Activated CD4-positive, alpha-beta T cell treated with anti-CD3 and anti-CD28 coated beads for 4 hours (primary cell): ENCODE data around the gene KCNC3.

ENCODE experiments used
- DNase-seq, 2 donors: peaks; one replicate each; pipeline ENCODE4 v3.0.0-alpha.2; 2020

KCNC3 gene

DNA sequence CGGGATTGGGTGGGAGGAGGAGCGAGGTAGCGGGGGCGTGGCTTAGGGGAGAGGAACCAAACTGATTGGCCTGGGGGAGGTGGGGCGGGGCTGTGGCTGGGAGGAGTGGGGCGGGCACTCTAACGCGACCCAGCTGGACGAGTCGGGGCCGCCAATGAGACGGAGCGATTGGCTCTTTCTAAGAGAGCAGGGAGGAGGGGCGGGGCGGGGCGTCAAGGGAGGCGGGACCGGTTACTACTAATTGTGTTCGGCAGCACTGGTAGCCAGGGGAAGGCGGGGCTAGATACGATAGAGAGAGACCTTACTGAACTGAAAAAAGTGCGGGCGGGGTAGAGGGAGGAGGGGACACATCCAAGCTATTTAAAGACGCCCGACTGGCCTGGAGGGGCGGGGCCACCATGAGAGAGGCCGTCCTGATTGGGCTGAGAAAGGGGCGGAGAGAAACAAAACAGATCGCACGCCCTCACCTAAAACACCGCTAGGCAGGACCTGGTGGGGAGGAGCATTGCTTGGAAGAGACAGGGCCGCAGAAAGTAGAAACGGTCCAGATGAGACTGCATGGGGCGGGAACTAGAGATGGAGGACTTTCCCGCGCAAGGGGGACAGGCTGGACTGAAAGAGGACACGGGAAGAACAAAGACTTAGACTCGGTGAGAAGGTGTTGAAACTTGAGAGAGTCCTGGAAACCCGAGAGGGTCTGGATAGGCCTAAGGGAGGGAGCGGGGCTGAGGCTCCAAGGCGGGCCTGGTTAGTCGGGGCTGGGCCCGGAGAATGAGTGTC lies at the start of gene KCNC3:
TSS of gene KCNC3 (minus strand) at position 232 of the 780 bp plus-strand sequence. CDS start 295 bp downstream, outside the sequence.
- peak; percentile 85 to 93 for DNase-seq

DNA sequence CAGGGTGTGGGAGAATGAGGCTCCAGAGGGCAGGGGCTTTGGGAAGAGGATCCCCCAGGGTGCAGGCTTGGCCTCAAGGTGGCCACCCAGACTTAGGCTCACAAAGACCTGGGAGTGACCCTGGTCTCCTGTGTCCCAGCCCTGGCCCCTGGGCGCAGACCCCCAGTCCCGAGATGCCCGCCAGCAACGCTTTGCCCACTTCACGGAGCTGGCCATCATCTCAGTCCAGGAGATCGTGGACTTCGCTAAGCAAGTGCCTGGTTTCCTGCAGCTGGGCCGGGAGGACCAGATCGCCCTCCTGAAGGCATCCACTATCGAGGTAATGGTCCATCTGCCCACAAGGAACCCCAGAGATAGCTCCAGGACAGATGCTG lies 49.7 kb upstream of the KCNC3 start:
- DNase-seq = no peak

DNA sequence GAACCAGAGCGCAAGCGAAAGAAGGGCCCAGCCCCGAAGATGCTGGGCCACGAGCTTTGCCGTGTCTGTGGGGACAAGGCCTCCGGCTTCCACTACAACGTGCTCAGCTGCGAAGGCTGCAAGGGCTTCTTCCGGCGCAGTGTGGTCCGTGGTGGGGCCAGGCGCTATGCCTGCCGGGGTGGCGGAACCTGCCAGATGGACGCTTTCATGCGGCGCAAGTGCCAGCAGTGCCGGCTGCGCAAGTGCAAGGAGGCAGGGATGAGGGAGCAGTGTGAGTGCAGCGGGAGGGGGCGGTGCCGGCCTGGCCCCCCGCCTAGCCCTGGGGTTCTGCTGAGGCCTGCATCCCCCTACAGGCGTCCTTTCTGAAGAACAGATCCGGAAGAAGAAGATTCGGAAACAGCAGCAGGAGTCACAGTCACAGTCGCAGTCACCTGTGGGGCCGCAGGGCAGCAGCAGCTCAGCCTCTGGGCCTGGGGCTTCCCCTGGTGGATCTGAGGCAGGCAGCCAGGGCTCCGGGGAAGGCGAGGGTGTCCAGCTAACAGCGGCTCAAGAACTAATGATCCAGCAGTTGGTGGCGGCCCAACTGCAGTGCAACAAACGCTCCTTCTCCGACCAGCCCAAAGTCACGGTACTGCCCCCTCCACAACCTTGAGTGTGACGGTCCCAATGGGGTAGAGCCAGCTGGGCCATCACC lies 49.1 kb upstream of the KCNC3 start:
- no peak for DNase-seq

GRCh38 chr19:50377517-50377916 lies 48.3 kb upstream of the KCNC3 start:
- no peak for DNase-seq

- peak; percentile 50 to 63 for DNase-seq
Measured at GRCh38 chr19:50377051-50377461, 47.9 kb upstream of the KCNC3 start.

GRCh38 chr19:50376166-50377050 lies 47.2 kb upstream of the KCNC3 start, which contains the start of gene NR1H2:
Gene NR1H2, plus strand, starts transcription at chr19:50376457. Its CDS starts 1,149 bp downstream, at chr19:50377606.
- peak; percentile 93 to 94 for DNase-seq

DNA sequence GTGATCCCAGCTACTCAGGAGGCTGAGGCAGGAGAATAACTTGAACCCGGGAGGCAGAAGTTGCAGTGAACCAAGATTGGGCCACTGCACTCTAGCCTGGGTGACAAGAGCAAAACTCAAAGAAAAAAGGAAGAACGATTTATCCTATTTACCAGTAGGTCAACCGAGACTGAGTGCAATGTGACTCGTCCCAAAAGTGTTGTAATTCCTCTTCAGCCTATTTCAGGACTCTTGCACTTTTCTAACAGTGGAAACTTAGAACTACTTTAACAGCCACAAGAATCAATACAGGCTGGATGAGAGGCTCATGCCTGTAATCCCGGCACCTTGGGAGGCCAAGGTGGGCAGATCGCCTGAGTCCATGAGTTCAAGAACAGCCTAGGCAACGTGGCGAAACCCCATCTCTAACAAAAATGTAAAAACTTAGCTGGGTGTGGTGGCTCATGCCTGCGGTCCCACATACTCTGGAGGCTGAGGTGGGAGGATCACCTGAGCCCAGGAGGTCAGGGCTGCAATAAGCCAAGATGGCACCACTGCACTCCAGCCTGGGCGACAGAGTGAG lies 42.8 kb upstream of the KCNC3 start:
- DNase-seq = no peak

DNA sequence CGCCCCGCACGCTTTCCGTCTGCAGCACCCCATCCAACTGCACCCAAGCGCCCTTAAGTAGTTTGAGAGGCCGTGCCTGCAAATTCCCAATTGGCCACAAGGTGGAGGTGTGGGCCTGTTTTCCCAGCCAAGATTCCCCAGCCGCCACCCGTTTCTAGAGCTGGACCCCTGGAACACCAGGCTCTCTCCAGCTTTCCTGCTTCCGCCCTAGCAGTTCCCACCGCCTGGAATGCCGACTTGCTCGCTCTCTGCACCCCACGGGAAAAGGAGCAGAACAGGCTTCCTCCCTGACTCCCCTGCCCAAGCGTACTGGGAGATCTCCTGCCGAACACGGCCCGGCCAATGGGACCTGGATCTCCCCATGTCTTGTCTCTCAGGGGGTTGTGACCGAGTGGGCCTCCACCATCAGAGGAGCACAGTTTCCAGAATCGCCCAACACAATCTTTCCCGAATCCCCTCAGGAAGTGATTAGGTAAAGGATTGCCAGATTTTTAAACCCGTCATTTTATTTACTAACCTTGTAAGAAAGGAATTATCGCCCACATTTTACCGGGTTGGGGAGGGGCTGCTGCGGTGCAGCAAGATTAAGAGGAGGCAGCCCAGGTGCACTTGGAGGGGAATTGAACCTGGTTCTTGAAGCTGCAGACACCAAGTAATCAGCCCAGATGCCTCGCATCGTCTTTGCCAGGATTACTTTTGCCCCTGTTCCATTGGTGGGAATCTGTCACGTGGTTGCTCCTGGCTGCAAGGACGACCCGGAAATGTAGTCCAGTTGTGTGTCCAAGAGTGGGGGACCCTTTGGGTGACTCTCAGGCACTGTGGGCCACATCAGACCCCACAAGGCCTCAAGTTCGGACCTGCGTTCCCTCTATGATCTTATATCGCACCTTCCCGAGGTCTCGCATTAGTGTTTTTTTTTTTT lies 39.7 kb upstream of the KCNC3 start:
- peak; percentile 68 to 79 for DNase-seq

GRCh38 chr19:50365434-50366306 lies 36.5 kb upstream of the KCNC3 start, which contains the start of gene NAPSA:
Gene NAPSA, minus strand, starts transcription at chr19:50365639. Its CDS starts 18 bp downstream, at chr19:50365621.
- no peak for DNase-seq

DNA sequence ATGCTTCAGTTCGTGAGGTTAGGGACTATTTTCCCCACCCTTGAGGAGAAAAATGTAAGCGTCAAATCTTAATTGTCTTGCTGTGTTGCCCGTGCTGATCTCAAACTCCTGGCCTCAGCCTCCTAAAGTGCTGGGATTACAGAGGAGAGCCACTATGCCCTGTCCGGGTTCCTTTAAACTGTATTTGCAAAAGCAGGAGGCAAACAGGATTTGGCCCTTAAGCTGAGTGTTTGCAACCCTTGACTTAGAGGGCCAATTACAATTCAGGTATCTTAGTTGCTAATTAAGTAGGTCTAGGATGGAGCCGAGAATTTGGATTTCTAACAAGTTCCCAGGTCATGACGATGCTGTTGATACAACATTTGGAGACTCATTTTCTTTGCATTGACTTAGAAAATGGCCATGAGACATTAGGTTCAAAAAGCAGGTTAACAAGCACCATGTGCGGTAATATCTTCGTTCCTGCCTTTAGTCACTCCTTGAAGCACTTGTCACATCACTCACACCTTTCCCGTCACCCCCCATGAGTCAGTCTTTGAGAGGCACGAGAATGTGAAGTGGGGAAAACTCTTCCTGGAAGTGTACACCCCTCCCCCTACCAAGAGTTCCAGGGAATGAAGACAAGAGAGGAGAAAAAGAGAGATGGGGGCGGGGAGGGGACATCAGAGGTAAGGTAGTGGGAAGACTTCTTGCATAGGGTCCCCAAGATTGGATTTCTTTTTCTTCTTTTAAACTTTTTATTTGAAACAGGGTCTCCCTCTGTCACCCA lies 33.7 kb upstream of the KCNC3 start:
- DNase-seq = peak; percentile 34 to 35

GRCh38 chr19:50362030-50362412 lies 32.8 kb upstream of the KCNC3 start:
- no peak for DNase-seq

DNA sequence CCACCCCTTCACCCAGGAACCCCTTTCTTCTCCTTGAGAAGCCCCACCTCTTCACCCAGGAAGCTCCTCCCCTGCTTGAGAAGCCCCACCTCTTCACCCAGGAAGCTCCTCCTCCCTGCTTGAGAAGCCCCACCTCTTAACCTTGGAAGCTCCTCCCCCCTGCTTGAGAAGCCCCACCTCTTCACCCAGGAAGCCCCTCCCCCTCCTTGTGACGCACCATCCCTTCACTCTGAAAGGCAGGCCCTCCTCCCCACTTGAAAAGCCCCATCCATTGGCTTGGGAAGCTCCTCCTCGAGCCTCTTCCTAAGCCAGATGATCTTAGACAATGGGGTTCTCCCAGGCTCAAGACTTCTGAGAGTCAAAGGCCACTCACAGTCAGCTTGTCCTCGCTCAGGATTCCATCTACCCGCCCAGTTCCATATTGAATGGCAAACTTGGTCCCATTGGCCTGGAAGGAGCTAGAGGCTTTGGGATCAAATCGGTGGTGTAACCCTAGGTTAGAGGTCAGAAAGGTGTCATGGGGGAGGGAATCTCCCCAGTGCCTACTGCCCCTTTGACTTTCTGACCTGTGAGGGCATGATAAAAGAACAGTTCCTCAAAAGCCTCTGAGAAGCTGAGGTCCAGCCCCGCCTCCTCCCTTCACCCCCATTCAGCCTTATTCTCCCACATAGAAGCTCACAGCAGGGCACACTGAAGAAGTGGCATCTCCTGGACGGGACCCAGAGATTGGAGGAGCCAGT lies 32.3 kb upstream of the KCNC3 start:
- no peak for DNase-seq

DNA sequence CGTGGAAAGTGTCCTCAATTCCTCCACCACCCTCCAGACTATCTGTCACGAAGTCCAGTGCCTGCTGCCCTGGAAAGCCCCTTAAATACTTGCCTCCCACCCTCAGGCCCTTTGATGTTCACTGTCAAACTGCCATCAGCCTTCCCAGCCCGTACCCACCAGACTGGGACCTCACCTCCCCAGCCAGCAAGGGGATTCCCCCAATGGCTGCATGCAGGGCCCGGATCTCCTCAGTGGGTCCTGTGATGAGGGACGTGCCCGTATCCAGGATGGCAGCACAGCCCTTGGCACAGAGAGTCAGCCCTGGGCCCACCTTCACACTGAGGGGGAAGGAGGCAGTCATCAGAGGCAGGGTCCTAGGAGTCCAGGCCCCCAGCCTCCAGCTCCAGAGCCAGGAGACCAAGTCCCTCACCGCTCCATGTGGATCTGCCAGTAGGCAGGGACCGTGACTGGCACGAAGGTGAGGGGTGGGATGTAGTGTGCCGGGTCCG lies 30.2 kb upstream of the KCNC3 start:
- no peak for DNase-seq

GRCh38 chr19:50358483-50359327 lies 29.5 kb upstream of the KCNC3 start:
- peak; percentile 75 to 76 for DNase-seq

DNA sequence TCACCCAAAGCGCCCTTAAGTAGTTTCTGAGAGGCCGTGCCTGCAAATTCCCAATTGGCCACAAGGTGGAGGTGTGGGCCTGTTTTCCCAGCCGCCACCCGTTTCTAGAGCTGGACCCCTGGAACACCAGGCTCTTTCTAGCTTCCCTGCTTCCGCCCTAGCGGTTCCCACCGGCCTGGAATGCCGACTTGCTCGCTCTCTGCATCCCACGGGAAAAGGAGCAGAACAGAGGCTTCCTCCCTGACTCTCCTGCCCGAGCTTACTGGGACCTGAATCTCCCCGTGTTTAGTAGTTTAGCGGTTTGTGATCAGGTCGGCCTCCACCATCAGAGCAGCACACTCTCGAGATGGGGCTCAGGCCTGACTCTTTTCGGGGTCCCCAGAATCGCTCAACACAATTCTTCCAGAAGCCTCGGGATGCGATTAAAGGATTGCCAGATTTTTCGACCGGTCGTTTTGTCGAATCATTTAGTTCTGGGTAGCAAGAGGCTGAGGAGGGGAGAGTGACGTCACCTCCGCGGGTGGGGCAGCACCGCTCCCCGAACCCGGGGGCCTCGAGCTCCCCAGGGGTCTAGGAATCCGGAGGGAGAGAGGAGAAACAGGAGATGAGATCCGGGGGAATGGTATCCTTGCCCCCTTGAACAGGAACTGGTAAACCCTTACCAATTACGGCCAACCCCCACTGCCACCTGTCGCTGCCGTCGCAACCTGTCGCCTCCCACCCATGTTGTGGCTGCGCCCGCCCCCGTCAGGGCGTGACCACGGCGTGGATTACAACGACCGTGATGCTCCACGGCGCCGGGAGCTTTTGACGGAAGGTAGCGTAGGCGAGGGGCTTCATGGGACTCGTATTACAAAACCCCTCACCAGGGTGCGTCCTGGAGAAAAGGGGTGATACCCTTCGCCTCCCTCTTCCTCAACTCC lies 28.3 kb upstream of the KCNC3 start:
- peak; percentile 88 to 90 for DNase-seq

- DNase-seq = no peak
Measured at GRCh38 chr19:50356691-50357177, 27.6 kb upstream of the KCNC3 start.
